Gastrocnemius medialis (tissue), 4 donors: ENCODE results near the gene INO80B.

ENCODE experiments used
- CTCF ChIP-seq, 5 experiments: fragments of 450-650 bp in 3 of 5; fragments of 200-600 bp in 2 of 5; sonication (generic) in 2 of 5; IDR thresholded peaks in 4 of 5; conservative IDR thresholded peaks in 1 of 5; 1 replicate in 4 of 5; 2 replicates in 1 of 5; pipeline ENCODE4 v1.5.1; 2016 to 2019; ENCODE audit warnings: antibody characterized with exemption in 5 of 5, mild to moderate bottlenecking in 3 of 5, moderate library complexity in 3 of 5
- POLR2A ChIP-seq, 2 donors: fragments of 450-650 bp; IDR thresholded peaks; one replicate each; pipeline ENCODE4 v1.6.1; 2017; ENCODE audit warnings: antibody characterized with exemption in 2 of 2, mild to moderate bottlenecking in 2 of 2, moderate library complexity in 2 of 2

GRCh38 chr2:74495440-74495839 lies 40.6 kb downstream of the INO80B start:
- TF ChIP-seq CTCF (IDR thresholded peaks at IDR 0.05 in 4 of 5, conservative IDR thresholded peaks at IDR 0.05 in 1 of 5) (no peak), POLR2A (IDR thresholded peaks at IDR 0.05) (no peak)
